OCI-LY1 (cell line): ENCODE data around the gene GP1BB.

Experiments
- CTCF ChIP-seq: fragments of 200-600 bp; sonication (generic), shearing (Covaris generic); IDR thresholded peaks from 2 replicates; pipeline ENCODE4 v1.5.1; 2017; ENCODE audit warnings: mild to moderate bottlenecking, antibody characterized with exemption, low read length, moderate library complexity, mixed read lengths
- EZH2 ChIP-seq: fragments of 200-600 bp; sonication (generic), shearing (Covaris generic); IDR thresholded peaks from 2 replicates; pipeline ENCODE4 v1.8.0; 2017; ENCODE audit warnings: borderline replicate concordance, mixed run types, mild to moderate bottlenecking, antibody characterized with exemption, low read length, moderate library complexity, mixed read lengths

DNA sequence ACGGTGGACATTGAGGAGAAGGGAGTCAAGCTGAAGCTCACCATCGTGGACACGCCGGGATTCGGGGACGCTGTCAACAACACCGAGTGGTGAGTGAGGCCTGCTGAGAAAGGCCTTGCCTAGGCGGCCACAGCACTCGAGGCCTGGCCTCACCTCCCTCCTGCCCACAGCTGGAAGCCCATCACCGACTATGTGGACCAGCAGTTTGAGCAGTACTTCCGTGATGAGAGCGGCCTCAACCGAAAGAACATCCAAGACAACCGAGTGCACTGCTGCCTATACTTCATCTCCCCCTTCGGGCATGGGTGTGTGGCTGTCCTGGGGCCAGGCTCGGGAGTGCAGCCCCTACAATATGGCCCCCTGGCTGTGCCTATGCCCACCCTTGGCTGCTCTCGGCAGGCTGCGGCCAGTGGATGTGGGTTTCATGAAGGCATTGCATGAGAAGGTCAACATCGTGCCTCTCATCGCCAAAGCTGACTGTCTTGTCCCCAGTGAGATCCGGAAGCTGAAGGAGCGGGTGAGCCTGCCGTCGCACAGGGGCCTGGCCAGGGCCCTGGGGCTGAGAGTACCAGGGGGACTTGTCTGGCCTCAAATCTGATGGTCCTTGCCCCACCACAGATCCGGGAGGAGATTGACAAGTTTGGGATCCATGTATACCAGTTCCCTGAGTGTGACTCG is 3.0 kb upstream of the GP1BB start:
- TF ChIP-seq CTCF (no peak), EZH2 (no peak)
